ENCODE measurements around the gene PAPPA. TPM values are rescaled to one million over a fixed set of nuclear protein-coding genes. Genes with fewer than 3 reads are reported as not detected.

Gene PAPPA
- total RNA-seq, 3 donors from 2014 or later (not counting 1 experiment from before 2014, with no cell fraction given), result not detected

DNA sequence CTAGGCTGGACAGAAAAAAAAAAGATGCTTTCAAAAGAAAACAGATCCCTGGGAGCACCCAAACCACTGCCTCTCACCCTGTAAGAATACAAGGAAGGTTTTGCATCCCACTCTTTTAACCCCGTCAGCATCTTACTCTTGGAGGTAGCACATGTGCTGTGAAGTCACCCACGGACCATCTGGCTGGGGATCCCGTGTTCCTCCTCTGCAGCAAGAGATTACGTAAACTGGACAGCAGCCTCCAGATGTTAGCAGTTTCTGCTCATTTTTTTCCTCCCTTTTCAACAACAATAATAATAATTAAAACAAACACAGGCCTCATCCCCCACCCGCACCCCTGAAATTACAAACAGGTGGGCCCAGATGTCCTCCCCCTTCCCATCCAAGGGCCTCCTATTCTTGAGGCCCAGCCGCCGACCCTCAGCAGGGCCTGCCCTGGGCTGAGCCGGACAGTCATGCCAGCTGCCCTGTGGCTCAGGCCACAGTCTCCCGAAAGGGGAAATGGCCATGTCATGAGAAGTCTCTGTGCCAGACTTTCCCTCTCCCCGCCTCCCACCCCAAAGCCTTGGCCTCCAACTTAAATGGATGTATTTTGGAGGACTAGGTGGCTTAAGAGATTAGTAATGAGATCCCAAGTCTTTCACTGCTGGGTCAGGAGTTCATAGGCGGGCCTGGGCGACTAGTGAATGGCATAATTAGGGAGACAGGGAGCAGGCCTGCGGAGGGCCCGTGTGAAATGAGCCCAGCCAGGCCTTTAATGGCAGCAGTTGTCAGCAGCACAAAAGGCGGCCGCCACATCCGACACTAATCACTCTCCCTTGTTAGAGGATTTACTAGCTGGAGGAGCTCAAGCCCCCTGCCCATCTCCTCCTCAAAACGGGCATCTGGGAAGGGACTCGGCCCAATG lies 165.1 kb downstream of the PAPPA start:
- 91% methylated on average over 17 of the region's 19 CpGs for WGBS (ENCODE audit: insufficient coverage)
- Mint-ChIP-seq H3K4me1 (no peaks in the 10 kb centered on the region), H3K36me3 (no peaks in the 10 kb centered on the region), H3K9me3 (peaks cover 6 to 7% of the 10 kb centered on the region in 2 donors), H3K27me3 (ENCODE audit: low read depth in 2 of 2) (no peaks in the 10 kb centered on the region), H3K4me3 (no peak overlapping the region), H3K27ac (no peak overlapping the region)
- Histone ChIP-seq H3K36me3 (ENCODE audit: control insufficient read depth, insufficient read depth, low read length) (no peaks in the 10 kb centered on the region), H3K27ac (ENCODE audit: low read length) (no peak overlapping the region), H3K4me3 (ENCODE audit: low read length) (no peak overlapping the region), H3K9me3 (ENCODE audit: control insufficient read depth, insufficient read depth, low read length) (no peaks in the 10 kb centered on the region), H3K27me3 (ENCODE audit: control insufficient read depth, insufficient read depth, low read length) (no peaks in the 10 kb centered on the region), H3K4me1 (ENCODE audit: control insufficient read depth, insufficient read depth, low read length) (no peaks in the 10 kb centered on the region)
- intact Hi-C loops (cut with micrococcal nuclease), result no loop called here
- DNase-seq (no peak), ATAC-seq (no peak)
- TF ChIP-seq, protein P1, sequence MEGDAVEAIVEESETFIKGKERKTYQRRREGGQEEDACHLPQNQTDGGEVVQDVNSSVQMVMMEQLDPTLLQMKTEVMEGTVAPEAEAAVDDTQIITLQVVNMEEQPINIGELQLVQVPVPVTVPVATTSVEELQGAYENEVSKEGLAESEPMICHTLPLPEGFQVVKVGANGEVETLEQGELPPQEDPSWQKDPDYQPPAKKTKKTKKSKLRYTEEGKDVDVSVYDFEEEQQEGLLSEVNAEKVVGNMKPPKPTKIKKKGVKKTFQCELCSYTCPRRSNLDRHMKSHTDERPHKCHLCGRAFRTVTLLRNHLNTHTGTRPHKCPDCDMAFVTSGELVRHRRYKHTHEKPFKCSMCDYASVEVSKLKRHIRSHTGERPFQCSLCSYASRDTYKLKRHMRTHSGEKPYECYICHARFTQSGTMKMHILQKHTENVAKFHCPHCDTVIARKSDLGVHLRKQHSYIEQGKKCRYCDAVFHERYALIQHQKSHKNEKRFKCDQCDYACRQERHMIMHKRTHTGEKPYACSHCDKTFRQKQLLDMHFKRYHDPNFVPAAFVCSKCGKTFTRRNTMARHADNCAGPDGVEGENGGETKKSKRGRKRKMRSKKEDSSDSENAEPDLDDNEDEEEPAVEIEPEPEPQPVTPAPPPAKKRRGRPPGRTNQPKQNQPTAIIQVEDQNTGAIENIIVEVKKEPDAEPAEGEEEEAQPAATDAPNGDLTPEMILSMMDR (IDR thresholded peaks at IDR 0.05), result no peak

DNA sequence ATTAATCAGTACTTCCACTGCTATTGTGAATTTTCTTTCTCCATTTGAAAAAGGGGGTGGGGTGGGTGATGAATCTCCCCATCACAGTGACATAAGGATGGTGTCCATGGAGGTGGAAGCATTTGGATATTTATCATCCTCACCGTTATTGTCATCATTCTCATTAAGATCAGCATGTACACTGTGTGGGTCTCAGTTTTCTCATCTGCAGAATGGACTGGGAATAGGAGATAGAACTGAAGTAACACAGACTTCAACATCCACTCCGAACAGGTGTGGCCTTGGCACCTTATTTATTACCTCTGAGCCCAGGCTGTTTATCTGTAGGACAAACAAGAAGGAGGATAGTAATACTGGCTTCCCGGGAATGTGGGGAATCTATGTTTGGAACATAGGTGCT lies 165.9 kb downstream of the PAPPA start:
- no peaks in the 10 kb centered on the region for H3K36me3 ChIP-seq (ENCODE audit: control insufficient read depth, insufficient read depth, low read length)
- no peak overlapping the region for H3K4me3 Mint-ChIP-seq
- H3K27ac Mint-ChIP-seq, result no peak overlapping the region
- H3K36me3 Mint-ChIP-seq, result no peaks in the 10 kb centered on the region
- no peak for ATAC-seq
- no peaks in the 10 kb centered on the region for H3K27me3 Mint-ChIP-seq (ENCODE audit: low read depth in 2 of 2)
- H3K4me1 Mint-ChIP-seq, result no peaks in the 10 kb centered on the region
- no peaks in the 10 kb centered on the region for H3K27me3 ChIP-seq (ENCODE audit: control insufficient read depth, insufficient read depth, low read length)
- no peaks in the 10 kb centered on the region for H3K4me1 ChIP-seq (ENCODE audit: control insufficient read depth, insufficient read depth, low read length)
- H3K9me3 ChIP-seq (ENCODE audit: control insufficient read depth, insufficient read depth, low read length), result no peaks in the 10 kb centered on the region
- 96% methylated on average over 2 of the region's 3 CpGs for WGBS (ENCODE audit: insufficient coverage)
- intact Hi-C loops (cut with micrococcal nuclease), result no loop called here
- no peak overlapping the region for H3K27ac ChIP-seq (ENCODE audit: low read length)
- peaks cover 6 to 7% of the 10 kb centered on the region in 2 donors for H3K9me3 Mint-ChIP-seq
- no peak for DNase-seq
- TF ChIP-seq, protein P1 (IDR thresholded peaks at IDR 0.05), result no peak
- H3K4me3 ChIP-seq (ENCODE audit: low read length), result no peak overlapping the region

DNA sequence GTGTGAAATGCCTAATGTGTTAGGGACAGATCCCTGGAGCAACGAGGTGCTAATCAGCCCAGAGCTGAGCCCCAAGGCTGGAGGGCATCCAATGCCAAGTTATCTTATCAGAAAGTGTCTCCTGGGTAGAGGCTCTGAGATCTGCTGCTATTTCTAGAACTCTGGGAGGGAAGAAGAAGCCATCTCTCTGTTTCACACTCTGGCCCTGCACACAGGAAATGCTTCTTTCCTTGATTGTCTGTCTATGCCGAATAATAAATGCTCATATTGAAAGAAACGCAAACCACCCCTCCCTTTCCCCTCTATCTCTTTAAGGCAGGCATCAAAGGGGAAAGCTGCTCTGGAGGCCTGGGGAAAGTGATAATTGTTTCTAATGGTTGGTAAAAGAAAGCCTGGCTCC lies 166.7 kb downstream of the PAPPA start:
- Histone ChIP-seq H3K9me3 (ENCODE audit: control insufficient read depth, insufficient read depth, low read length) (no peaks in the 10 kb centered on the region), H3K27me3 (ENCODE audit: control insufficient read depth, insufficient read depth, low read length) (no peaks in the 10 kb centered on the region), H3K4me1 (ENCODE audit: control insufficient read depth, insufficient read depth, low read length) (no peaks in the 10 kb centered on the region), H3K36me3 (ENCODE audit: control insufficient read depth, insufficient read depth, low read length) (no peaks in the 10 kb centered on the region), H3K27ac (ENCODE audit: low read length) (no peak overlapping the region), H3K4me3 (ENCODE audit: low read length) (no peak overlapping the region)
- peaks cover 3% of the 10 kb centered on the region in 2 donors for H3K9me3 Mint-ChIP-seq
- WGBS (ENCODE audit: insufficient coverage), result 27% methylated on average over 2 of the region's 3 CpGs
- ATAC-seq (no peak), DNase-seq (no peak)
- TF ChIP-seq, protein P1 (IDR thresholded peaks at IDR 0.05), result no peak
- H3K27me3 Mint-ChIP-seq (ENCODE audit: low read depth in 2 of 2), result no peaks in the 10 kb centered on the region
- no peak overlapping the region for H3K4me3 Mint-ChIP-seq
- no peaks in the 10 kb centered on the region for H3K36me3 Mint-ChIP-seq
- intact Hi-C loops (cut with micrococcal nuclease), result no loop called here
- no peaks in the 10 kb centered on the region for H3K4me1 Mint-ChIP-seq
- H3K27ac Mint-ChIP-seq, result no peak overlapping the region
